HTR-8/SVneo (cell line): ENCODE measurements around the gene USP34.

Source experiments
- DNase-seq: peaks from one replicate; pipeline ENCODE4 v3.0.0; 2011; ENCODE audit warnings: low spot score, mixed read lengths; ENCODE audit not compliant: insufficient read length
- FAIRE-seq: peaks from 2 replicates; lab custom pipeline; 2011; peaks lifted over from hg19 to GRCh38; lab: Jason Lieb, UNC

The USP34 gene

GRCh38 chr2:61338447-61338846, 132.4 kb downstream of the USP34 start:
- FAIRE-seq (no peak), DNase-seq (no peak)

GRCh38 chr2:61335187-61335586, 135.7 kb downstream of the USP34 start:
- DNase-seq (no peak), FAIRE-seq (no peak)

- FAIRE-seq (no peak), DNase-seq (no peak)
These were observed 136.4 kb downstream of the USP34 start for GRCh38 chr2:61334466-61334865.

GRCh38 chr2:61328707-61329251, 142.1 kb downstream of the USP34 start:
- FAIRE-seq (peak; percentile 86), DNase-seq (peak; percentile 36)

GRCh38 chr2:61327173-61327572, 143.7 kb downstream of the USP34 start:
- FAIRE-seq = no peak

GRCh38 chr2:61326423-61326822, 144.5 kb downstream of the USP34 start:
- FAIRE-seq (no peak), DNase-seq (no peak)

More at GRCh38 chr2:61327173-61327572, 143.7 kb downstream of the USP34 start:
- no peak for DNase-seq

GRCh38 chr2:61320181-61320580, 150.7 kb downstream of the USP34 start:
- FAIRE-seq = no peak
- no peak for DNase-seq

- no peak for FAIRE-seq
- DNase-seq = no peak
These were observed 152.3 kb downstream of the USP34 start for GRCh38 chr2:61318553-61318952.

GRCh38 chr2:61295981-61296380, 174.9 kb downstream of the USP34 start:
- FAIRE-seq (no peak), DNase-seq (no peak)

- DNase-seq (no peak), FAIRE-seq (peak; percentile 4)
These were observed 178.9 kb downstream of the USP34 start for GRCh38 chr2:61291851-61292575.

GRCh38 chr2:61288070-61288841, 182.6 kb downstream of the USP34 start:
- DNase-seq = no peak
- FAIRE-seq = no peak

- FAIRE-seq = no peak
- DNase-seq = no peak
These were observed 183.6 kb downstream of the USP34 start for GRCh38 chr2:61287254-61287653.

GRCh38 chr2:61283443-61284160, 187.3 kb downstream of the USP34 start:
- DNase-seq = no peak

GRCh38 chr2:61282104-61282590, 188.7 kb downstream of the USP34 start:
- DNase-seq (no peak), FAIRE-seq (no peak)

More at GRCh38 chr2:61283443-61284160, 187.3 kb downstream of the USP34 start:
- FAIRE-seq = no peak

GRCh38 chr2:61281321-61281720, 189.6 kb downstream of the USP34 start:
- FAIRE-seq (no peak), DNase-seq (no peak)

- FAIRE-seq (peak; percentile 9), DNase-seq (no peak)
These were observed 193.1 kb downstream of the USP34 start for GRCh38 chr2:61277756-61278155.

GRCh38 chr2:61275575-61276184, 195.2 kb downstream of the USP34 start:
- FAIRE-seq = peak; percentile 38
- DNase-seq = no peak

- DNase-seq = no peak
- no peak for FAIRE-seq
These were observed 198.3 kb downstream of the USP34 start for GRCh38 chr2:61272421-61273070.

- no peak for FAIRE-seq
- DNase-seq = no peak
These were observed 202.6 kb downstream of the USP34 start for GRCh38 chr2:61268249-61268648.
